ENCODE measurements around the gene PCAT7. TPM values are rescaled to one million over a fixed set of nuclear protein-coding genes. Genes with fewer than 3 reads are reported as not detected.

The PCAT7 gene
- total and polyA plus RNA-seq, 9 of the 15 experiments (the other 6 are each of a cell fraction or from before 2014, with no cell fraction given) = 0.09 to 0.13 TPM; not detected in 7

DNA sequence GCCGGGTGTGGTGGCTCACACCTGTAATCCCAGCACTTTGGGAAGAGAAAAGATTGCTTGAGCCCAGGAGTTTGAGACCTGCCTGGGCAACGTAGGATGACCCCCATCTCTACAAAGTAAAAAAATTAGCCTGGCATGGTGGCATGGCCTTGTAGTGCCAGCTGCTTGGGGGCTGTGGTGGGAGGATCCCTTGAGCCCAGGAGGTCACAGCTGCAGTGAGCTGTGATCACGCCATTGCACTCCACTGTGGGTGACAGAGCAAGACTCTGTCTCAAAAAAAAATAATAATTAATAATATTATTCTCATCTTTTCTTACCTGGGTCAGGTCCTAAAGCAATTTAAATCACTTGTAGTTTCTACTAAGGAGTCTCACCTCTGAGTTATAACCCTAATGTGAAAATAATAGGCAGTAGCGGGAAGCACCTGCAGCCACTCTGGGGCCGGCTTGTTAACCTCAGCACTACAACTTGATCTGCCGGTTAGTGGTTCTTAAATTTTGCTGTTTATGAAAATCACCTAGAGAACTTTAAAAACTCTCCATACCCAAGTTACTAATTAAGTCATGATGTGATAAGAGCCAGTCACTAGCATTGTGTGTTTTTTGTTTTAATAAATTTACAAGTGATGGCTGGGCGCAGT, 29.4 kb upstream of the PCAT7 start:
- ChIA-PET POLR2A (no interaction called here), CTCF (ENCODE audit: low intra/inter-chr PET ratio) (no interaction called here)
- Histone ChIP-seq H3K9me1 (ENCODE audit: control insufficient read depth, insufficient read depth, low read length) (no peaks in the 10 kb centered on the region), H3K27me3 (ENCODE audit: control insufficient read depth in 2 of 2, insufficient read depth in 2 of 2, low read length in 2 of 2) (peaks cover 0 to 5% of the 10 kb centered on the region in 2 experiments; a peak in 2 of 5 replicates), H2AFZ (ENCODE audit: low read depth, low read length) (no peak overlapping the region), H3K27ac (ENCODE audit: extremely low read depth, low read depth, low read length) (no peak overlapping the region), H3K36me3 (ENCODE audit: control insufficient read depth, insufficient read depth, low read length) (no peaks in the 10 kb centered on the region), H3K9ac (ENCODE audit: insufficient read depth in 1 of 2, low read depth in 2 of 2, low read length in 2 of 2) (no peak overlapping the region), H3K79me2 (ENCODE audit: control insufficient read depth, insufficient read depth, low read length) (no peaks in the 10 kb centered on the region), H3K4me3 (no peak overlapping the region), H3K4me1 (replicated peaks in 1 of 2; ENCODE audit: control insufficient read depth in 2 of 2, insufficient read depth in 2 of 2, low read length in 2 of 2) (no peaks in the 10 kb centered on the region), H3K4me2 (ENCODE audit: insufficient read depth, low read length) (no peak overlapping the region), H4K20me1 (replicated peaks; ENCODE audit: control insufficient read depth, insufficient read depth, low read length) (no peaks in the 10 kb centered on the region), H3K9me3 (replicated peaks; ENCODE audit: control insufficient read depth, insufficient read depth, low read depth, low read length) (no peaks in the 10 kb centered on the region)
- in situ Hi-C loops (cut with MboI) (no loop called here), intact Hi-C loops (cut with micrococcal nuclease) (no loop called here)
- BruUV-seq (replicated peaks) = no TSS peak
- DNase-seq (ENCODE audit: extremely low read depth in 1 of 4, low spot score in 3 of 4) (no peak), ATAC-seq (no peak), FAIRE-seq (no peak)
- no peak for TF ChIP-seq MYNN (IDR thresholded peaks at IDR 0.05)
- no peak for TF ChIP-seq MYNN (CRISPR knock-in tag; IDR thresholded peaks at IDR 0.05)
- 27% methylated on average over 7 of the region's 7 CpGs for WGBS (ENCODE audit: insufficient coverage, low coverage, missing lambda C conversion rate)

DNA sequence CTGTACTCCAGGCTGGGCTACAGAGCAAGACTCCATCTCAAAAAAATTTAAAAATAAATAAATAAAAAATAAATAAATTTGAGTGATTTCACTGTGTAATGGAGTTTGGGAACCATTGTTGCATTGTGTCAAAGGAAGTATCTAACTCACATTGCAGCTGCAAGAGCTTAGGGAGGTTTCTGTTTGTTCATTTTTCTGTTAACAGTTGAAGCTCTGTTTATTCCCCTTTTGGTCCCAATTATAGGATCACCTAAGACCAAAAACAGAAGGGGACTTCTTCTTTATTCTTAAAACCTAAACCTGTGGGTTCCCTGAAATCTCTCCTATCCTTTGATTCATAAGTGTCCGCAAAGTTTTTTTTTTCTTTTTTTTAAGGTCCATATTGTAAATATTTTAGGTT, 28.6 kb upstream of the PCAT7 start:
- ATAC-seq = no peak
- TF ChIP-seq JUND (IDR thresholded peaks at IDR 0.05; ENCODE audit: borderline replicate concordance, low read depth, low read length) (no peak), JUND (tag; IDR thresholded peaks at IDR 0.05; ENCODE audit: borderline replicate concordance, low read depth, low read length) (no peak), ZBTB8A (IDR thresholded peaks at IDR 0.05; ENCODE audit: partially characterized antibody) (no peak), RBM22 (IDR thresholded peaks at IDR 0.05; ENCODE audit: low read depth, low read length, poor library complexity, severe bottlenecking) (no peak), TRIM24 (IDR thresholded peaks at IDR 0.05) (no peak), TCF7 (IDR thresholded peaks at IDR 0.05; ENCODE audit: borderline replicate concordance) (no peak), MAFK (IDR thresholded peaks at IDR 0.05; ENCODE audit: low read length) (no peak), SAFB2 (IDR thresholded peaks at IDR 0.05; ENCODE audit: borderline replicate concordance, low read depth, low read length, severe bottlenecking) (no peak), ZBTB17 (CRISPR knock-in tag; IDR thresholded peaks at IDR 0.05) (no peak), TOE1 (IDR thresholded peaks at IDR 0.05; ENCODE audit: borderline replicate concordance) (no peak), TOE1 (CRISPR knock-in tag; IDR thresholded peaks at IDR 0.05; ENCODE audit: borderline replicate concordance, low read depth) (no peak)
- TF ChIP-seq, protein P1, sequence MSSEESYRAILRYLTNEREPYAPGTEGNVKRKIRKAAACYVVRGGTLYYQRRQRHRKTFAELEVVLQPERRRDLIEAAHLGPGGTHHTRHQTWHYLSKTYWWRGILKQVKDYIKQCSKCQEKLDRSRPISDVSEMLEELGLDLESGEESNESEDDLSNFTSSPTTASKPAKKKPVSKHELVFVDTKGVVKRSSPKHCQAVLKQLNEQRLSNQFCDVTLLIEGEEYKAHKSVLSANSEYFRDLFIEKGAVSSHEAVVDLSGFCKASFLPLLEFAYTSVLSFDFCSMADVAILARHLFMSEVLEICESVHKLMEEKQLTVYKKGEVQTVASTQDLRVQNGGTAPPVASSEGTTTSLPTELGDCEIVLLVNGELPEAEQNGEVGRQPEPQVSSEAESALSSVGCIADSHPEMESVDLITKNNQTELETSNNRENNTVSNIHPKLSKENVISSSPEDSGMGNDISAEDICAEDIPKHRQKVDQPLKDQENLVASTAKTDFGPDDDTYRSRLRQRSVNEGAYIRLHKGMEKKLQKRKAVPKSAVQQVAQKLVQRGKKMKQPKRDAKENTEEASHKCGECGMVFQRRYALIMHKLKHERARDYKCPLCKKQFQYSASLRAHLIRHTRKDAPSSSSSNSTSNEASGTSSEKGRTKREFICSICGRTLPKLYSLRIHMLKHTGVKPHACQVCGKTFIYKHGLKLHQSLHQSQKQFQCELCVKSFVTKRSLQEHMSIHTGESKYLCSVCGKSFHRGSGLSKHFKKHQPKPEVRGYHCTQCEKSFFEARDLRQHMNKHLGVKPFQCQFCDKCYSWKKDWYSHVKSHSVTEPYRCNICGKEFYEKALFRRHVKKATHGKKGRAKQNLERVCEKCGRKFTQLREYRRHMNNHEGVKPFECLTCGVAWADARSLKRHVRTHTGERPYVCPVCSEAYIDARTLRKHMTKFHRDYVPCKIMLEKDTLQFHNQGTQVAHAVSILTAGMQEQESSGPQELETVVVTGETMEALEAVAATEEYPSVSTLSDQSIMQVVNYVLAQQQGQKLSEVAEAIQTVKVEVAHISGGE (CRISPR knock-in tag; IDR thresholded peaks at IDR 0.05) = no peak

More for the DNA sequence above, 28.6 kb upstream of the PCAT7 start:
- Histone ChIP-seq H2AFZ (ENCODE audit: low read depth, low read length) (no peak overlapping the region), H3K9me1 (ENCODE audit: control insufficient read depth, insufficient read depth, low read length) (no peaks in the 10 kb centered on the region), H4K20me1 (replicated peaks; ENCODE audit: control insufficient read depth, insufficient read depth, low read length) (no peaks in the 10 kb centered on the region), H3K9me3 (replicated peaks; ENCODE audit: control insufficient read depth, insufficient read depth, low read depth, low read length) (no peaks in the 10 kb centered on the region), H3K36me3 (ENCODE audit: control insufficient read depth, insufficient read depth, low read length) (no peaks in the 10 kb centered on the region), H3K4me1 (replicated peaks in 1 of 2; ENCODE audit: control insufficient read depth in 2 of 2, insufficient read depth in 2 of 2, low read length in 2 of 2) (no peaks in the 10 kb centered on the region), H3K4me2 (ENCODE audit: insufficient read depth, low read length) (no peak overlapping the region), H3K79me2 (ENCODE audit: control insufficient read depth, insufficient read depth, low read length) (no peaks in the 10 kb centered on the region), H3K4me3 (no peak overlapping the region), H3K9ac (ENCODE audit: insufficient read depth in 1 of 2, low read depth in 2 of 2, low read length in 2 of 2) (no peak overlapping the region), H3K27me3 (ENCODE audit: control insufficient read depth in 2 of 2, insufficient read depth in 2 of 2, low read length in 2 of 2) (peaks cover 0 to 5% of the 10 kb centered on the region in 2 experiments; a peak in 1 of 5 replicates), H3K27ac (ENCODE audit: extremely low read depth, low read depth, low read length) (no peak overlapping the region)
- POLR2A ChIA-PET = no interaction called here
- CTCF ChIA-PET (ENCODE audit: low intra/inter-chr PET ratio) = no interaction called here
- no peak for DNase-seq (ENCODE audit: extremely low read depth in 1 of 4, low spot score in 3 of 4)
- in situ Hi-C loops (cut with MboI) = no loop called here
- WGBS (ENCODE audit: insufficient coverage, low coverage, missing lambda C conversion rate) = 0% methylated on average over 1 of the region's 1 CpG
- intact Hi-C loops (cut with micrococcal nuclease) = no loop called here
- FAIRE-seq = no peak
- BruUV-seq (replicated peaks) = no TSS peak

All from K562 (cell line).